ENCODE data around the gene ATRIP.

GRCh38 chr3:48419149-48419548, 27.4 kb upstream of the ATRIP start:
- no peak for TF ChIP-seq CTCF (conservative IDR thresholded peaks at IDR 0.05; ENCODE audit: low read length)
- no peak for TF ChIP-seq EZH2phosphoT487 (IDR thresholded peaks at IDR 0.05; ENCODE audit: borderline replicate concordance, low read depth, low read length)

All from OCI-LY7 (cell line).